HG03280 (cell line): ENCODE measurements around the gene ZNF292.
"Not testable (repeated sequence)": the region's sequence is repeated elsewhere in the genome, so short reads cannot be mapped to it uniquely, and the experiment has no call there.

ENCODE experiments used
- ATAC-seq: cut with Tn5 transposase; IDR thresholded peaks from one replicate; pipeline ENCODE4 v1.9.1; 2021; ENCODE audit warnings: mild to moderate bottlenecking, moderate library complexity; ENCODE audit not compliant: unreplicated experiment

Gene ZNF292

GRCh38 chr6:87261534-87261933 lies 106.2 kb downstream of the ZNF292 start:
- ATAC-seq = no peak

GRCh38 chr6:87264481-87264880 lies 109.1 kb downstream of the ZNF292 start:
- ATAC-seq = no peak

- ATAC-seq = no peak
Measured at GRCh38 chr6:87274660-87275274, 119.4 kb downstream of the ZNF292 start.

GRCh38 chr6:87276624-87277023 lies 121.3 kb downstream of the ZNF292 start:
- ATAC-seq = no peak

- no peak for ATAC-seq
Measured at GRCh38 chr6:87277123-87277522, 121.8 kb downstream of the ZNF292 start.

- no peak for ATAC-seq
Measured at GRCh38 chr6:87279196-87279595, 123.8 kb downstream of the ZNF292 start.

- no peak for ATAC-seq
Measured at GRCh38 chr6:87281426-87281825, 126.1 kb downstream of the ZNF292 start.

- ATAC-seq = no peak
Measured at GRCh38 chr6:87282743-87283142, 127.4 kb downstream of the ZNF292 start.

- ATAC-seq = no peak
Measured at GRCh38 chr6:87283461-87283860, 128.1 kb downstream of the ZNF292 start.

- no peak for ATAC-seq
Measured at GRCh38 chr6:87287251-87287650, 131.9 kb downstream of the ZNF292 start.

GRCh38 chr6:87289571-87289970 lies 134.2 kb downstream of the ZNF292 start:
- no peak for ATAC-seq

- ATAC-seq = no peak
Measured at GRCh38 chr6:87291883-87292282, 136.5 kb downstream of the ZNF292 start.

- no peak for ATAC-seq
Measured at GRCh38 chr6:87293526-87293925, 138.2 kb downstream of the ZNF292 start.

- no peak for ATAC-seq
Measured at GRCh38 chr6:87297119-87297518, 141.8 kb downstream of the ZNF292 start.

- ATAC-seq = not testable (repeated sequence)
Measured at GRCh38 chr6:87301277-87301676, 145.9 kb downstream of the ZNF292 start.

- ATAC-seq = no peak
Measured at GRCh38 chr6:87308970-87309369, 153.6 kb downstream of the ZNF292 start.

- ATAC-seq = no peak
Measured at GRCh38 chr6:87312860-87313259, 157.5 kb downstream of the ZNF292 start.
